ENCODE data around the gene NOL7. TPM values are rescaled to one million over a fixed set of nuclear protein-coding genes. Genes with fewer than 3 reads are reported as not detected.

NOL7 gene
- total RNA-seq, 2 donors from 2014 or later: 54.1 to 82.1 TPM

DNA sequence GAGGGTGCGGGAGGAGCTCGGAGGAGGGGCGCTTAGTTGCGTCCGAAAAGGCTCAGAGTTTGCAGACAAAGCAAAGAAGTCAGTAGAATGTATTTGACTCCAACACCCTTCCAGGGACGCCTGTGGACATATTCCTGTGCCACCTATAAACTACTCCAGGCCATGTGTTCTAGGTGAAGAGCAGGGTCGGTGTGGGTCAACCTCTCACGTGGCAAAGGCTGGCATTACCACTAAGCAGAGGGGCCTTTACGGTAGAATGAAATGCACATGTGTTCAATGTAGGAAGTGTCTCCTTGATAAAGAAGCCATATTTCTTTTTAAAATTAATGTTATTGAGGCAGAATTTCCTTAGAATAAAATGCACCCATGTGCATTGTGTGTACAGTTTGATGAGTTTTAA, 25.3 kb upstream of the NOL7 start:
- TF ChIP-seq, protein P1, sequence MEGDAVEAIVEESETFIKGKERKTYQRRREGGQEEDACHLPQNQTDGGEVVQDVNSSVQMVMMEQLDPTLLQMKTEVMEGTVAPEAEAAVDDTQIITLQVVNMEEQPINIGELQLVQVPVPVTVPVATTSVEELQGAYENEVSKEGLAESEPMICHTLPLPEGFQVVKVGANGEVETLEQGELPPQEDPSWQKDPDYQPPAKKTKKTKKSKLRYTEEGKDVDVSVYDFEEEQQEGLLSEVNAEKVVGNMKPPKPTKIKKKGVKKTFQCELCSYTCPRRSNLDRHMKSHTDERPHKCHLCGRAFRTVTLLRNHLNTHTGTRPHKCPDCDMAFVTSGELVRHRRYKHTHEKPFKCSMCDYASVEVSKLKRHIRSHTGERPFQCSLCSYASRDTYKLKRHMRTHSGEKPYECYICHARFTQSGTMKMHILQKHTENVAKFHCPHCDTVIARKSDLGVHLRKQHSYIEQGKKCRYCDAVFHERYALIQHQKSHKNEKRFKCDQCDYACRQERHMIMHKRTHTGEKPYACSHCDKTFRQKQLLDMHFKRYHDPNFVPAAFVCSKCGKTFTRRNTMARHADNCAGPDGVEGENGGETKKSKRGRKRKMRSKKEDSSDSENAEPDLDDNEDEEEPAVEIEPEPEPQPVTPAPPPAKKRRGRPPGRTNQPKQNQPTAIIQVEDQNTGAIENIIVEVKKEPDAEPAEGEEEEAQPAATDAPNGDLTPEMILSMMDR (IDR thresholded peaks at IDR 0.05): no peak
- no peak for DNase-seq
- Histone ChIP-seq H3K9ac (ENCODE audit: low read depth in 2 of 2, low read length in 2 of 2) (no peak overlapping the region), H3K4me1 (no peaks in the 10 kb centered on the region), H3K36me3 (peaks cover 14% of the 10 kb centered on the region), H3K27me3 (no peaks in the 10 kb centered on the region), H3K27ac (no peak overlapping the region), H3K4me3 (no peak overlapping the region), H3K9me3 (no peaks in the 10 kb centered on the region)
- intact Hi-C loops (cut with DNase I): no loop called here

DNA sequence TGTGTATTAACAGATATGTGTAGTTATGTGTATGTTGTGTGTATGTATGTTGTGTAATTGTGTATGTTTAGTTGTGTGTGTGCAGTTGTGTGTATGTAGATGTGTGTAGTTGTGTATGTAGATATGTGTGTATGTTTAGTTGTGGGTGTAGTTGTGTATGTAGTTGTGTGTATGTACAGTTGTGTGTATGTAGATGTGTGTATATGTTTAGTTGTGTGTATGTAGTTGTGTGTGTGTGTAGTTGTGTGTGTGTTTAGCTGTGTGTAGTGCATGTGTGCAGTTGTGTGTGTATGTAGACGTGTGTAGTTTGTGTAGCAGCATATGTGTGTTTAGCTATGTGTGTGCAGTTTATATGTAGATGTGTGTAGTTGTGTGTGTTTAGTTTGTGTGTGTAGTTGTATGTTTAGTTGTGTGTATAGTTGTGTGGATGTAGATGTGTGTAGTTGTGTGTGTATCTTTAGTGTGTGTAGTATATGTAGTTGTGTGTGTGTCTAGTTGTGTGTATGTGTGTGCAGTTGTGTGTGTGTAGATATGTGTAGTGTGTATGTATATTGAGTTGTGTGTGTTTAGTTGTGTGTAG, 24.5 kb upstream of the NOL7 start:
- no peak for DNase-seq
- H3K4me3 ChIP-seq: no peak overlapping the region
- TF ChIP-seq, protein P1 (IDR thresholded peaks at IDR 0.05): no peak
- intact Hi-C loops (cut with DNase I): no loop called here
- H3K27me3 ChIP-seq: no peaks in the 10 kb centered on the region
- no peaks in the 10 kb centered on the region for H3K4me1 ChIP-seq
- H3K9ac ChIP-seq (ENCODE audit: low read depth in 2 of 2, low read length in 2 of 2): no peak overlapping the region
- peaks cover 14% of the 10 kb centered on the region for H3K36me3 ChIP-seq
- no peak overlapping the region for H3K27ac ChIP-seq
- H3K9me3 ChIP-seq: no peaks in the 10 kb centered on the region

DNA sequence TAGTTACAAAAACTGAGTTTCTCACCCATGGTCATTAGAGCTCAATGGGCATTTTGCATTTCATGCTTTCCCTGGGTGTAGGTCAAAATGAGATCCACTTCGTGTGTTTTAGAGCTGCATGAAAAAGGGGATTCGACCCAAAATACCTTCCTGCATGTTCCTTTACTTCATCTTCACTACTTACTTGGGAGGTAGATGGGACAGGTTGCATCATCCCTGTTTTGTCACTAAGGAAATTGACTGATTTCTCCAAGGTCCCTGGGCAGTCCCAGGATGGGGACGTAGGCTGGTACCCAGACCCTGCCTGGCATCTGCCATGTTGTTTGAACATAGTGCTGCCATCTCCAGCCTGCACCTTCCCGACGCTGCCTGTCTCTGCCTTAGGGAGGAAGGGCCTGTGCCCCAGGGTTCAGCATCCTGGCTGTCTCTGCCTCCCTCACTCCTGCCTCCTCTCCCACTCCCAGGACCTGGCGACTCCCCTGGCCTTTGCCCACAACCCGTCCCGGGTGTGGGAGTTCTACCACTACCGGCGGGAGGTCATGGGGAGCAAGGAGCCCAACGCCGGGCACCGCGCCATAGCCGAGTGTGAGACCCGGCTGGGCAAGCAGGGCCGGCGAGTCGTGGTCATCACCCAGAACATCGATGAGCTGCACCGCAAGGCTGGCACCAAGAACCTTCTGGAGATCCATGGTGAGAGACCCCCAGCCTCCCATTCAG, 23.8 kb upstream of the NOL7 start:
- Histone ChIP-seq H3K9ac (ENCODE audit: low read depth in 2 of 2, low read length in 2 of 2) (no peak overlapping the region), H3K9me3 (no peaks in the 10 kb centered on the region), H3K27ac (no peak overlapping the region), H3K4me1 (no peaks in the 10 kb centered on the region), H3K36me3 (peaks cover 14% of the 10 kb centered on the region), H3K4me3 (no peak overlapping the region), H3K27me3 (no peaks in the 10 kb centered on the region)
- intact Hi-C loops (cut with DNase I): no loop called here
- DNase-seq: no peak
- TF ChIP-seq, protein P1 (IDR thresholded peaks at IDR 0.05): no peak

DNA sequence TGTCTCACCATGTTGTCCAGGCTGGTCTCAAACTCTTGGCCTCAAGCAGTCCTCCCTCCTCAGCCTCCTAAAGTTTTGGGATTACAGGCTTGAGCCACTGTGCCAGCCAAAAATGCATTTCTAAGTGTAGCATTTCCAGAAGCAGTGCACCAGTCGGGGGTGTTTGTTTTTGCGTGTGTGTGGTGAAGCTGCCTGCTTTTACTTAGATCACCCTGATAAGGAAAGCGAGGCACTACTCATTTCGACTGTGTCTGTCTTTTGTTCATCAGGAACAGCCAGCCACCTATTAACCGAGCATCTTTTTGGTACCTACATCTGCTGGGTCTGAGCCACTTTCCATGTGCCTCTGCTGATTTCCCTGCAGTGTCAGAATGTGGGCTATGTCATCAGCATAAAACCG, 22.0 kb upstream of the NOL7 start:
- no peak for DNase-seq
- intact Hi-C loops (cut with DNase I): no loop called here
- Histone ChIP-seq H3K4me3 (no peak overlapping the region), H3K27ac (no peak overlapping the region), H3K27me3 (no peaks in the 10 kb centered on the region), H3K9me3 (no peaks in the 10 kb centered on the region), H3K9ac (ENCODE audit: low read depth in 2 of 2, low read length in 2 of 2) (no peak overlapping the region), H3K36me3 (peaks cover 10% of the 10 kb centered on the region), H3K4me1 (no peaks in the 10 kb centered on the region)
- TF ChIP-seq, protein P1 (IDR thresholded peaks at IDR 0.05): no peak

DNA sequence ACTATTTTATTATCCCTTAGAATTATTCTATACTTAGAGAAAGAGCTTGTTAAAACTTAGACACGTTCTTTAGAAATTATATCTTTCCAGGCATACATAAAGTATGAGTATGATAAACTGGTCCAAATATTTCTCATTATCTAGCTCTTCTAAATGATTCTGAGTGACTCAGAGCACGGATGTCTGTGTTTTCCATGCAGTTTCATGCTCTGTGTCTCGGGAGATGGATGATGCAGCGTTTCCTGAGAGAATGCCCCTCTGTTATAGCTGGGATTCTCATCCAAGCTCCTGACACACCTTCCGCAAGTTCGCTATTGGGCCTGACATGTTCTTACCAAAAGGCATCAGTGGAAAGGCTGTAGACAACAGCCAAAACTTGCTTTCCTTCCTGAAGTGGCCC, 21.4 kb upstream of the NOL7 start:
- H3K9ac ChIP-seq (ENCODE audit: low read depth in 2 of 2, low read length in 2 of 2): no peak overlapping the region
- no peaks in the 10 kb centered on the region for H3K27me3 ChIP-seq
- no peak overlapping the region for H3K27ac ChIP-seq
- H3K4me3 ChIP-seq: no peak overlapping the region
- DNase-seq: no peak
- H3K4me1 ChIP-seq: no peaks in the 10 kb centered on the region
- intact Hi-C loops (cut with DNase I): no loop called here
- no peaks in the 10 kb centered on the region for H3K9me3 ChIP-seq
- peaks cover 8% of the 10 kb centered on the region for H3K36me3 ChIP-seq
- TF ChIP-seq, protein P1 (IDR thresholded peaks at IDR 0.05): no peak
